Neural cell (in vitro differentiated cells): ENCODE measurements around the gene SHMT2. TPM values are rescaled to one million over a fixed set of nuclear protein-coding genes. Genes with fewer than 3 reads are reported as not detected.

ENCODE experiments used
- H2AFZ ChIP-seq: fragments of 200-600, 300-800 bp; sonication (generic), shearing (Covaris generic); 2 replicates; pipeline ENCODE4 v1.6.0; 2014; ENCODE audit warnings: low read depth, mild to moderate bottlenecking, antibody characterized with exemption, low read length, moderate library complexity
- H3F3A ChIP-seq: fragments of 200-600 bp; shearing (Covaris generic); 2 replicates; pipeline ENCODE4 v1.6.1; 2016; ENCODE audit warnings: mild to moderate bottlenecking, moderate library complexity, mixed read lengths, antibody characterized with exemption, low read length; ENCODE audit not compliant: insufficient read depth, poor library complexity, severe bottlenecking
- H3K27ac ChIP-seq: fragments of 200-600, 300-800 bp; sonication (generic), shearing (Covaris generic); 2 replicates; pipeline ENCODE4 v1.5.1; 2014; ENCODE audit warnings: mild to moderate bottlenecking, low read length, moderate library complexity
- H3K27me3 ChIP-seq: fragments of 300-800, 200-600 bp; sonication (generic), shearing (Covaris generic); 2 replicates; pipeline ENCODE4 v1.6.0; 2014; ENCODE audit warnings: mild to moderate bottlenecking, low read depth, low read length, moderate library complexity; ENCODE audit not compliant: insufficient read depth
- H3K36me3 ChIP-seq: fragments of 300-800, 200-600 bp; sonication (generic), shearing (Covaris generic); 2 replicates; pipeline ENCODE4 v1.5.1; 2014; ENCODE audit warnings: mild to moderate bottlenecking, antibody characterized with exemption, low read length, moderate library complexity; ENCODE audit not compliant: insufficient read depth
- H3K4me2 ChIP-seq: fragments of 300-800, 200-600 bp; sonication (generic), shearing (Covaris generic); 2 replicates; pipeline ENCODE4 v1.6.0; 2014; ENCODE audit warnings: mild to moderate bottlenecking, low read length
- H3K4me3 ChIP-seq: fragments of 300-800, 200-600 bp; sonication (generic), shearing (Covaris generic); 2 replicates; pipeline ENCODE4 v1.5.1; 2014; ENCODE audit warnings: mild to moderate bottlenecking, low read length, moderate library complexity
- H3K79me2 ChIP-seq: fragments of 200-600 bp; shearing (Covaris generic); replicated peaks from 2 replicates; pipeline ENCODE4 v1.6.0; 2014; ENCODE audit warnings: mild to moderate bottlenecking, low read length, moderate library complexity; ENCODE audit not compliant: insufficient read depth
- H3K9ac ChIP-seq: fragments of 300-800, 200-600 bp; sonication (generic), shearing (Covaris generic); 2 replicates; pipeline ENCODE4 v1.6.1; 2016; ENCODE audit warnings: mild to moderate bottlenecking, low read length, mixed read lengths
- H3K9me2 ChIP-seq: fragments of 200-600 bp; shearing (Covaris generic); 2 replicates; pipeline ENCODE4 v1.6.1; 2016; ENCODE audit warnings: mild to moderate bottlenecking, low read length, mixed read lengths; ENCODE audit not compliant: insufficient read depth
- H3K9me3 ChIP-seq: fragments of 200-600, 300-800 bp; sonication (generic), shearing (Covaris generic); 2 replicates; pipeline ENCODE4 v1.6.1; 2016; ENCODE audit warnings: mild to moderate bottlenecking, mixed run types, low read length, moderate library complexity, mixed read lengths
- H4K20me1 ChIP-seq: fragments of 200-600 bp; shearing (Covaris generic); 2 replicates; pipeline ENCODE4 v1.6.1; 2016; ENCODE audit warnings: mild to moderate bottlenecking, mixed run types; ENCODE audit not compliant: insufficient read depth
- CTCF ChIP-seq: fragments of 450-650 bp; IDR thresholded peaks from 2 replicates; pipeline ENCODE4 v1.5.1; 2014; ENCODE audit warnings: antibody characterized with exemption, mild to moderate bottlenecking, moderate library complexity; ENCODE audit not compliant: poor library complexity, severe bottlenecking
- EP300 ChIP-seq: fragments of 450-650 bp; conservative IDR thresholded peaks from 2 replicates; pipeline ENCODE4 v1.6.1; 2014; ENCODE audit warnings: antibody characterized with exemption, mild to moderate bottlenecking, moderate library complexity; ENCODE audit not compliant: poor library complexity, severe bottlenecking
- EZH2 ChIP-seq: fragments of 200-600, 300-800 bp; shearing (Covaris generic), sonication (generic); IDR thresholded peaks from 2 replicates; pipeline ENCODE4 v1.6.1; 2014; ENCODE audit warnings: antibody characterized with exemption, low read length, borderline replicate concordance, mild to moderate bottlenecking; ENCODE audit not compliant: insufficient read depth, poor library complexity, severe bottlenecking
- MXI1 ChIP-seq: fragments of 450-650 bp; conservative IDR thresholded peaks from 2 replicates; pipeline ENCODE4 v1.6.1; 2014; ENCODE audit warnings: antibody characterized with exemption, mild to moderate bottlenecking; ENCODE audit not compliant: poor library complexity, severe bottlenecking
- POLR2AphosphoS5 ChIP-seq: IDR thresholded peaks from 2 replicates; pipeline ENCODE4 v1.6.1; 2012
- RAD21 ChIP-seq: fragments of 450-650 bp; conservative IDR thresholded peaks from 2 replicates; pipeline ENCODE4 v1.6.1; 2014; ENCODE audit warnings: antibody characterized with exemption, mild to moderate bottlenecking, moderate library complexity
- REST ChIP-seq: IDR thresholded peaks from 2 replicates; pipeline ENCODE4 v1.6.1; 2012; ENCODE audit warnings: borderline replicate concordance
- SMC3 ChIP-seq: fragments of 450-650 bp; conservative IDR thresholded peaks from 2 replicates; pipeline ENCODE4 v1.6.1; 2014; ENCODE audit warnings: antibody characterized with exemption, mild to moderate bottlenecking, moderate library complexity; ENCODE audit not compliant: poor library complexity
- TAF1 ChIP-seq: IDR thresholded peaks from 2 replicates; pipeline ENCODE4 v1.6.1; 2012; ENCODE audit warnings: low read depth
- polyA plus RNA-seq: library from polyadenylated mRNA; depleted of rRNA; stranded (reverse); fragments of >200 nt; gene quantifications from 2 replicates; pipeline ENCODE4 v1.2.3, GENCODE V29; 2014

The SHMT2 gene
- polyA plus RNA-seq, 1 donor from 2014 or later, result 38.2 TPM

DNA sequence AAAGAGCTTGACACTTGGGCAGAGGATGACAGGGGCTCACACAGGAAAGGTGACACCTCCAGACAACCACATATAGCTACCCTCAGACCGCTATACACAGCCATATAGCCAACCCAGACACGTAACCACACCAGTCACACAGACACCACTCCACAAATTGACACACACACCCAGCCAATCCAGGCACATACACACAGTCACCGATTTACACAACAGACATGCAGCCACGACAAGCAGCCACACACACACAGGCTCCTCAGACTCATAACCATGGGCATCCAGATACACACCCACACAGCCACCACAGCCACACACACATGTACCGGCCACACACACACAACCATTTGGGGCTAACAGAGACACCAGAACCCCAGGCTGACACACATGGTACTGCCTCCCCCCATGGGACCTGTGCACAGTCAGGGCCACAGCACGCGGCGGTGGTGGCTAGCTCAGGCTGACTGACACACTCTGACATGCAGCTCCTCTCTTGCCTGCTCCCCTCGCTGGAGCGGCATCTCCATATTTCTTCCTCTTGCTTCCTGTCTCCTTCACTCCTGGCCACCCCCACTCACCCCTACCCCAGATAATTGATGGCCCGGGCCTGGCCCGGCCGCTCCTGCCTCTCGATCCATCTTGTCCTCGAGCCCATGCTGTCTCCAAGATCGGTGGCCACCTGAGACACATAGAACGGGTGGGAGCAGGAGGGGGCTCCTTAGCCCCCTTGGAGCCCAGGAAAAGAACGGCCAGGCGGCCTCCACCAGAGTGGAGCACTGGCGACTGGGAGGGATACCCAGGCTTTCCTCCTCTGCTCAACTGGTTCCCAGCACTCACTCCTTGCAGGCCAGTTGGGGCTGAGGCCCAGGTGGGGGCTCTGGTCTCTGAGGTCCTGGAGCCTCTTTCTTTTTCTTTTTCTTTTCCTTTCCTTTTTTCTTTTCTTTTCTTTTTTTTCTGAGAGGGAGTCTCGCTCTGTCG is 6.0 kb upstream of the SHMT2 start:
- Histone ChIP-seq H3K79me2 (no peaks in the 10 kb centered on the region), H4K20me1 (no peaks in the 10 kb centered on the region), H3K4me2 (no peak overlapping the region), H3K9me2 (no peaks in the 10 kb centered on the region), H3K27ac (no peak overlapping the region), H3K27me3 (peaks cover 94% of the 10 kb centered on the region), H3F3A (no peaks in the 10 kb centered on the region), H3K4me3 (no peak overlapping the region), H3K9me3 (no peaks in the 10 kb centered on the region), H2AFZ (no peak overlapping the region), H3K9ac (no peak overlapping the region), H3K36me3 (no peaks in the 10 kb centered on the region)
- no peak for TF ChIP-seq RAD21
- no peak for TF ChIP-seq CTCF
- TF ChIP-seq EZH2, result no peak
- no peak for TF ChIP-seq MXI1
- no peak for TF ChIP-seq POLR2AphosphoS5
- TF ChIP-seq EP300, result no peak
- no peak for TF ChIP-seq REST
- TF ChIP-seq TAF1, result no peak
- TF ChIP-seq SMC3, result no peak

GRCh38 chr12:57224278-57224972 is 5.1 kb upstream of the SHMT2 start:
- no peak overlapping the region for H3K27ac ChIP-seq
- H3K9me2 ChIP-seq, result no peaks in the 10 kb centered on the region
- no peaks in the 10 kb centered on the region for H3K36me3 ChIP-seq
- no peak for TF ChIP-seq EZH2
- no peak for TF ChIP-seq EP300
- TF ChIP-seq CTCF, result no peak
- TF ChIP-seq SMC3, result no peak
- no peak for TF ChIP-seq REST
- no peak for TF ChIP-seq RAD21
- TF ChIP-seq POLR2AphosphoS5, result no peak
- TF ChIP-seq MXI1, result no peak
- TF ChIP-seq TAF1, result no peak
- no peak overlapping the region for H3K4me2 ChIP-seq
- H3F3A ChIP-seq, result no peaks in the 10 kb centered on the region
- no peaks in the 10 kb centered on the region for H3K9me3 ChIP-seq
- H2AFZ ChIP-seq, result no peak overlapping the region
- H3K9ac ChIP-seq, result no peak overlapping the region
- peaks cover 85% of the 10 kb centered on the region for H3K27me3 ChIP-seq
- H3K4me3 ChIP-seq, result no peak overlapping the region
- no peaks in the 10 kb centered on the region for H4K20me1 ChIP-seq
- H3K79me2 ChIP-seq, result no peaks in the 10 kb centered on the region
